M059J (cell line): ENCODE measurements around the gene SLIT2. TPM values are rescaled to one million over a fixed set of nuclear protein-coding genes. Genes with fewer than 3 reads are reported as not detected.

Source experiments
- DNase-seq: peaks from one replicate; pipeline ENCODE4 v3.0.0-alpha.2; 2012; ENCODE audit warnings: low read depth
- total RNA-seq: library from RNA; depleted of rRNA; stranded (reverse); fragments of >200 nt; shearing (Covaris generic); gene quantifications from 2 replicates; pipeline ENCODE4 v1.2.3, GENCODE V29; 2014

SLIT2 gene
- total RNA-seq, 1 experiment from 2014 or later: 13.3 TPM

DNA sequence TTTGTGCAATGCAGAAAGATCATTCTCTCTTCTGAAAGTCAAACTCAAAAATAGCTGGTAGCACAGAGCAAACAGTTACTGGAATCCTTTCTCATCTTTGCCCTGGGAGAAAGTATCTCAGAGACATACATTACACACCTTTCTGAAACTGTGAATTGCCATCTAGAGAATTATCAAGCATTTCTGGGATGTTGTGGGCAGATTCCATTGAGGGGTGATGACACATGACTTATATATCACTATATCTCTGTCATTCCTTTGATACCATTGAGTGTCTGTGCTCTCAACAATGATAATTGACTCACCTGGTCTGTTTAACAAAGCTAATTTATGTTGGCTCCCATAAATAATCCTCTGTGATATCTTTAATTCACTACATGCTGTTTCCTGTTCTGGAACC, 13.0 kb downstream of the SLIT2 start:
- no peak for DNase-seq

- DNase-seq: no peak
Measured at GRCh38 chr4:20265726-20266125, 14.0 kb downstream of the SLIT2 start.

DNA sequence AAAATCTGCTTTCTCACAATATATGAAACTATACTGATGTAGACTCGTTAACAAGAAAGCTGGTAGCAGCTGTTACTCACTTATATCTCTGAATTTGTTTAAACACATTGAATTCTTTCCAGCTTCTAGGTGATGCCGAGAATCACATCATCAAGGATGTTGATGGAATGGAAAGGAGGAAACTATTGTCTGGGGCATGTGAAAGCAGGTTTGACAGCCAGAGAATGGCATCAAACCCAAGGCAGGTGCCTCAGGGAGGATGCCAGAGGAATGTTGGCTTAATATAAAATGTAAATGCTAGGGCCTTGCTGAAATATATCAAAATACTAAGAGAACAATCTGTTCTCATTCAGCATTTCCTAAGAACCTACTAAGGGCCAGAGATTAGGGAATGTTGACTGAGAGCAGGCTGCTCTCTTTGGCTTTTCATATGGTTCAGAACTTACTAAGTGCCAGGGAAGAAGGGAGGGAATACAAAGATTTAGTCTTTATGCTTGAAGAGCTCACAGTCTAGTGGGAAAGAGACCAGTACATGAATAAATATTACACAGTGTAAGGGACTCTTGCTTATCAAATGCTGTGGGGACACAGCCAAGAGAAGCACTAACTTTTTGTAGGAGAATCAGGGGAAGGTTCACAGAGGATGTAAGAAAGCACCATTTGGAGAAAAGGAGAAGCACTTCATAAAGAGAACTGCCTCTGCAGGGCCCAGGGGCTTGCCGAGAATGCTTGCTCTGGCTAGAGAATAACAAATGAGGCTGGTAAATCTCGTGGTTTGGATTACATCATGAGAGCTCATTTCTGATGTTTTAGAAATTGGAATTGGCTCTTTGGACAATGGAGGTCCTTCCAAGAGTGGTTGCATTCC, 14.7 kb downstream of the SLIT2 start:
- DNase-seq: no peak

GRCh38 chr4:20268028-20268427, 16.3 kb downstream of the SLIT2 start:
- no peak for DNase-seq

DNA sequence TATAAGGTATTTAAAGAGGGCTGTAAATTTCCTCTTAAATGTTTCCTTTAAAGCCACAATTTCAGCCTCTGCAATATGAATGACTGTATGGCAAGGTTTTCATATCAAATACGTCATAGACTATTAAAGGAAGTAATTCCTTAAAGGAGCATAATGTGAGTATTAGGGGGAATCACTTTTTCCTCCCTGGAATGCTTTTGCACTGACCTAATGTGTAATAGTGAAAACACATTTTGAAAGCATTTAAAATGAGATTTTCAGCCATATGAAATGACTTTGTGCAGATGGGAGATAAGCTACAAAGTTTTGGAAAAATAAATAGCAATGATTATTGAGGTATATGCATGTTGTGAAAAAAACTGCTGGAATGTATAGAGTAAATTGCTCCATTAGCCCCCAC, 17.6 kb downstream of the SLIT2 start:
- no peak for DNase-seq

GRCh38 chr4:20271950-20272349, 20.2 kb downstream of the SLIT2 start:
- DNase-seq: no peak

- peak; percentile 81 for DNase-seq
Measured at GRCh38 chr4:20272411-20272872, 20.7 kb downstream of the SLIT2 start.

GRCh38 chr4:20273793-20274192, 22.1 kb downstream of the SLIT2 start:
- DNase-seq: peak; percentile 84

- no peak for DNase-seq
Measured at GRCh38 chr4:20276848-20277247, 25.1 kb downstream of the SLIT2 start.

DNA sequence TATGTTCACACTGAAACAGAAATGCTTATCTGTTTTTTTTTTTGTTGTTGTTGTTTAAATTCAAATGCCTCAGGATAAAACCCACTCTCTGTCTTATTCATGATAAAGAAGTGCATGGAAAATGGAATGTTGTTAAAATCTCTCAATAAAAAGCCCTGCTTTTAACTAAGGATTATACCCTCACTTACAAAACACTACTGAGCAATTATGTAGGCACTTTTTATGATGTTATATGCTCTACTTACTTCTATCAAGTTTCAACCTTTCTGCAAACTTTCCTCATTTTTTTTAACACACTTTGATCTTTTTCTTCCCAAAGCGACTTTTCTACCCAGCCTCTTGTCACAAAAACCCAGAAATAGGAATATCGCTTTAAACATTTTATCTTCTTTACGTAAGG, 26.5 kb downstream of the SLIT2 start:
- DNase-seq: no peak

GRCh38 chr4:20279381-20279780, 27.7 kb downstream of the SLIT2 start:
- no peak for DNase-seq

DNA sequence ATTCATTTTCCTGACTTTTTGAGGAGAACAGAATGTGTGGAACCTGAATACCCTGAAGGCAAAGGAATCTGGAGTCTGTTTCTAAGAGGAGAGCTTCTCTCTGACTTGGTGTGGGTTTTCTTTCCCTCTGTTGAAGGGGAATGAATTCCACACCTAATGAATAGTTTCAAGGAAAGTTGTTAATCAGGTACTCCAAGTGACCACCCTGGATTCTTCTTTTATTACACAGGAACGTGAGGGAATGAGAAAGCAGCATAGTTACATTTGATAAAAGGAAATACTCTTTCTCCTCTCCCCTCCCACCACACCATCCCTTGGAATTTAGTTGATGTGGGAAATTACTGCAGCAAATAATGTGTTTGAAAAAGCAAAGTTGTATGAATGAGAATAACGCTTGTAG, 29.7 kb downstream of the SLIT2 start:
- no peak for DNase-seq

- DNase-seq: no peak
Measured at GRCh38 chr4:20283039-20283438, 31.3 kb downstream of the SLIT2 start.

DNA sequence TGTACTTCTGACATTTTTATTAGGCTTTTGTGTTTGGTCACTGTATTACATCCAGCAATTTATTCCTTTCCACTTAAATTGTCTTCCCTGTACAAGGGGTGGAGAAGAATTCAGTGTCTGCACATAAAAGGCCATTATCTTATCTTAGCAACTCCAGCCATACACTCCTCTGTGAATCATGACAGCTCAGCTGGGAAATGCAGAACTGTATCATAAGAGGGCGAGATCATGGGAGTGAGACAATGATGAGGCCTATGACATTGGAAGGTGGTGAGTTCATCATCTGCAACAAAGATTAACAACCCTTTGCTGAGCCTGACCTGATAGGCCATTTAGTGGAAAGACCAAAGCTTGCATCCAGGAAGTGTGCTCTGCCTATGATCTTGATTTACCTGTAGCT, 33.3 kb downstream of the SLIT2 start:
- peak; percentile 47 for DNase-seq

- no peak for DNase-seq
Measured at GRCh38 chr4:20287246-20287645, 35.5 kb downstream of the SLIT2 start.

DNA sequence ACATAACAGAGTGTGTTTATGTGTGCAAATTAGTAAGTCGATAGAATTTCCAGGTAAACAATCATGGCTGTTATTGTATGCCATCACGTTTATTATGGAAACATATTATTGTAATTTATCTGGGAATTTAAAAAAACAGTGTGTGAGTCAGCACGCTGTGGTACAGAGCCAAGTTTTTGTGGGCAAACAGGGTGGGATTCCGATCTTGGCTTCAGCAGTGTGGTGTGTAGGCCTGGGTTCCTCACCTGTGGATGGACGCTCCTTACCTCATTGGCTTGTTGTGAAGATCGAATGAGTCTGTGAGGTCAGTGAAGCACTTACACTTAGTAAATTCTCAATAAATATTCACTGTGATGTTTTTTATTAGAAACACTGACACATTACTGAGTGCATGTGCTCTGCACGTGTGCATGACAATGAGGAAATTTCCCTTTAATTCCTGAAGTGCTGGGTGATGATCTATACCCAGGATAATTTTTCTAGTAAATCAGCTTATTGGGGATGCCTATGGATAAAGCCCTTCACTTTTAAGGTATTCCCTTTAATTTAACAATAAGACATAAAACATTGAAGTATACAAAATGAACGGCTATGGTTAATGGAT, 36.4 kb downstream of the SLIT2 start:
- DNase-seq: no peak

GRCh38 chr4:20288846-20289512, 37.3 kb downstream of the SLIT2 start:
- DNase-seq: peak; percentile 40

- no peak for DNase-seq
Measured at GRCh38 chr4:20289782-20290181, 38.1 kb downstream of the SLIT2 start.

GRCh38 chr4:20292739-20293138, 41.0 kb downstream of the SLIT2 start:
- DNase-seq: no peak

GRCh38 chr4:20297261-20297660, 45.6 kb downstream of the SLIT2 start:
- DNase-seq: no peak

- DNase-seq: no peak
Measured at GRCh38 chr4:20297783-20298182, 46.1 kb downstream of the SLIT2 start.

GRCh38 chr4:20298455-20298854, 46.8 kb downstream of the SLIT2 start:
- no peak for DNase-seq

DNA sequence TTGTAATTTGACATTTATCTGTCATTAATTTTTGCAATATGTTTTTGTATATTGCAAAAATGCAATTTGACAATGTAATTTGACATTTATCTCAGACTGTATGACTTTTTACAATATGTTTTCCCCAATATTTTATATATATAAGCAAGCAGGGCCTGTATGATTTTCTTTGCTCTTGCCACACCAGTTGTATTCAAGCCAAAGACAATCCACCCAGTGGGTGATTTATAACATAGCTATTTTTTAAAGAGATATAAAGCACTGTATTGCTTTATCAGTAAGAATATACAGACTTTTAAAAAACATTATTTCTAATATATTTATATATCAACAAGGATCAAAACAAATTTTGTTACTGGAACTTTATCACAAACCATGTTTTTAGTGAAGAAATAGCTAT, 47.3 kb downstream of the SLIT2 start:
- no peak for DNase-seq
